Transverse colon (tissue), 4 donors: ENCODE measurements around the gene ZC3H8. TPM values are rescaled to one million over a fixed set of nuclear protein-coding genes. Genes with fewer than 3 reads are reported as not detected.

ENCODE experiments used
- DNase-seq: peaks from one replicate; pipeline ENCODE4 v3.0.0-alpha.2; 2019
- H3K27ac ChIP-seq, 4 donors: fragments of 200-600 bp; sonication (generic); 2 replicates each; pipeline ENCODE4 v1.5.1; 2016 to 2018; ENCODE audit warnings: inconsistent platforms in 4 of 4
- H3K27me3 ChIP-seq: fragments of 200-600 bp; sonication (generic); 2 replicates; pipeline ENCODE4 v1.5.1; 2017; ENCODE audit warnings: inconsistent platforms
- H3K36me3 ChIP-seq, 4 donors: fragments of 200-600 bp; sonication (generic); 2 replicates each; pipeline ENCODE4 v1.5.1; 2017 to 2019; ENCODE audit warnings: inconsistent platforms in 4 of 4
- H3K4me1 ChIP-seq, 4 donors: fragments of 200-600 bp; sonication (generic); 2 replicates each; pipeline ENCODE4 v1.5.1; 2017 to 2020; ENCODE audit warnings: inconsistent platforms in 4 of 4
- H3K4me3 ChIP-seq, 4 donors: fragments of 200-600 bp; sonication (generic); 1 replicate in 1 of 4; 2 replicates in 3 of 4; pipeline versions ENCODE4 v1.5.1 to v1.6.1; 2017 to 2019; ENCODE audit warnings: inconsistent platforms in 4 of 4
- H3K9me3 ChIP-seq, 2 donors: fragments of 200-600 bp; sonication (generic); 2 replicates each; pipeline ENCODE4 v1.5.1; 2017 to 2019; ENCODE audit warnings: inconsistent platforms in 2 of 2
- EP300 ChIP-seq: sonication (generic); formaldehyde crosslinking; IDR thresholded peaks from one replicate; pipeline ENCODE4 v1.6.1; 2017; ENCODE audit warnings: antibody characterized with exemption, low read depth
- POLR2A ChIP-seq: fragments of 450-650 bp; IDR thresholded peaks from one replicate; pipeline ENCODE4 v1.6.1; 2016; ENCODE audit warnings: antibody characterized with exemption, mild to moderate bottlenecking, moderate library complexity
- POLR2AphosphoS5 ChIP-seq, 3 donors: sonication (generic); formaldehyde crosslinking; IDR thresholded peaks; one replicate each; pipeline ENCODE4 v1.6.1; 2016; ENCODE audit warnings: antibody characterized with exemption in 3 of 3
- WGBS, 2 donors: methylation state at CpG; one replicate each; pipeline ENCODE4 v1.1.5; 2018; ENCODE audit warnings: low coverage in 1 of 2; 5-methylcytosine and 5-hydroxymethylcytosine counted together
- in situ Hi-C, 4 donors: fragments of 200-750 bp; cut with MboI; loops; one replicate each; pipeline versions ENCODE4 v1.15.0 to v1.15.1; 2017; ENCODE audit warnings: low sequenced_read_pairs in 3 of 4, low pct_ligation_motif_present in 1 of 4, low pct_unique_long_range_greater_than_20kb in 1 of 4
- intact Hi-C: fragments of 100-400 bp; cut with DNase I; formaldehyde crosslinking; loops from one replicate; pipeline ENCODE4 v1.15.1; 2023; ENCODE audit warnings: low total_unique reads
- total RNA-seq, 4 donors: library from RNA; depleted of rRNA; stranded (reverse); fragments of >200 nt; gene quantifications; one replicate each; pipeline ENCODE4 v1.1.0, GENCODE V29; 2016
- TF ChIP-seq, protein P1 (sequence below), 5 experiments: fragments of 200-600 bp in 3 of 5; fragments of 450-650 bp in 2 of 5; sonication (generic) in 3 of 5; IDR thresholded peaks; 1 replicate in 2 of 5; 2 replicates in 3 of 5; pipeline ENCODE4 v1.5.1; 2016 to 2017; ENCODE audit warnings: antibody characterized with exemption in 5 of 5, inconsistent platforms in 3 of 5, mild to moderate bottlenecking in 2 of 5, moderate library complexity in 1 of 5

ZC3H8 gene
- total RNA-seq, 4 donors from 2014 or later: 1.6 to 83.2 (median 12.1) TPM

DNA sequence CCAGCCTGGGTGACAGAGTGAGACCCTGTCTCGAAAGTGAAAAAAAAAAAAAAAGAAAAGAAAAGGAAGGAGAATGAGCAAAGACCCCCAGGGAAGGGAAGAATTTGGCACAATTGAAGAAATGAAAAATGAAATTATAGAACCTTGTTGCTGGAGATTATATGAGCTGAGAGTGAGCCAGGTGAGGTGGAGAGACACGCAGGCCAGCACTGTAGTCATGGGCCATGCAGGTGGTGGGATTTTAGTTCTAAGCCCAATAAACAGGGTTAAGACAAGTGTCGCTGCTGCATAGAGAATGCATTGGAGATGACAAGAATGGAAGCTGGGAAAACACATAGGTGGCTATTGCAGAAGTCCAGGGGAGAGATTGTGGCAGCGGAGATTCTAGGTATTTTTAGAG, 84.3 kb downstream of the ZC3H8 start:
- H3K27ac ChIP-seq: no peak overlapping the region
- no peak overlapping the region for H3K4me3 ChIP-seq
- WGBS, 2 donors: 88 to 100% methylated on average over 3 to 4 of the region's 4 CpGs
- H3K9me3 ChIP-seq: no peaks in the 10 kb centered on the region
- in situ Hi-C loops: no loop called here
- no peaks in the 10 kb centered on the region for H3K36me3 ChIP-seq
- no peaks in the 10 kb centered on the region for H3K4me1 ChIP-seq
- no peaks in the 10 kb centered on the region for H3K27me3 ChIP-seq
- intact Hi-C loops: no loop called here
- TF ChIP-seq, protein P1, sequence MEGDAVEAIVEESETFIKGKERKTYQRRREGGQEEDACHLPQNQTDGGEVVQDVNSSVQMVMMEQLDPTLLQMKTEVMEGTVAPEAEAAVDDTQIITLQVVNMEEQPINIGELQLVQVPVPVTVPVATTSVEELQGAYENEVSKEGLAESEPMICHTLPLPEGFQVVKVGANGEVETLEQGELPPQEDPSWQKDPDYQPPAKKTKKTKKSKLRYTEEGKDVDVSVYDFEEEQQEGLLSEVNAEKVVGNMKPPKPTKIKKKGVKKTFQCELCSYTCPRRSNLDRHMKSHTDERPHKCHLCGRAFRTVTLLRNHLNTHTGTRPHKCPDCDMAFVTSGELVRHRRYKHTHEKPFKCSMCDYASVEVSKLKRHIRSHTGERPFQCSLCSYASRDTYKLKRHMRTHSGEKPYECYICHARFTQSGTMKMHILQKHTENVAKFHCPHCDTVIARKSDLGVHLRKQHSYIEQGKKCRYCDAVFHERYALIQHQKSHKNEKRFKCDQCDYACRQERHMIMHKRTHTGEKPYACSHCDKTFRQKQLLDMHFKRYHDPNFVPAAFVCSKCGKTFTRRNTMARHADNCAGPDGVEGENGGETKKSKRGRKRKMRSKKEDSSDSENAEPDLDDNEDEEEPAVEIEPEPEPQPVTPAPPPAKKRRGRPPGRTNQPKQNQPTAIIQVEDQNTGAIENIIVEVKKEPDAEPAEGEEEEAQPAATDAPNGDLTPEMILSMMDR (IDR thresholded peaks at IDR 0.05): no peak
- no peak for DNase-seq

DNA sequence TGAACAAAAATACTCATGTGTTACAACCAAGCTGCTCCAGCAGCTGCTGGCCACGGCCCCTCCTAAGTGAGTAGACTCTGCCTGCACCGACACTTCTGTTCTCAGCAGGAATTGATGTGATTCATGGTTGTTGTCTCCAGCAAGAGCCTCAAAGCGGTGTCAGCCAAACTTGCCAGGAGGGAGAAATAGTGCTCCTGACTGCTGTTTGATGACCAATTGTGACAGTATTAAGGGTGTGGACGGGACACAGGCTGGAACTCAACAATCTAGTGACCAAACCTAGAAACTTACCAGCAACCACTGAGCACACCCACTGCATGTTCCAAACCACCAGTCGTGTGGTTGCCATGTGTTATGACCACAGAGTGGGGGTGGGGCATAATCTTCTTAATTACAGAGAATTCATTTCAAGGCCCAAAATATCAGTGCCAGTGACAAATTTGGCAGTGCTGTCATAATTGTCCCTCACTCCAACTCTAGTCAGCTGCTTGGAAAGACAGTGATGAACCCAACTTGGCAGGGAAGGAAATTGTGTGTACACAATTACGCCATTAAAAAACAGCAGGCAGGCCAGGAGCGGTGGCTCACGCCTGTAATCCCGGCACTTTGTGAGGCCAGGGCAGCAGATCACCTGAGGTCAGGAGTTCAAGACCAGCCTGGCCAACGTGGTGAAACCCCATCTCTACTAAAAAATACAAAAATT, 86.3 kb downstream of the ZC3H8 start:
- no peak overlapping the region for H3K4me3 ChIP-seq
- in situ Hi-C loops (no loop called here), intact Hi-C loops (no loop called here)
- H3K27me3 ChIP-seq: no peaks in the 10 kb centered on the region
- 79% methylated on average over 10 of the region's 10 CpGs; no CpG with 5 or more reads in 1 of the 2 donors for WGBS, 2 donors
- TF ChIP-seq, protein P1 (IDR thresholded peaks at IDR 0.05): no peak
- TF ChIP-seq POLR2A (no peak), EP300 (no peak), POLR2AphosphoS5 (IDR thresholded peaks at IDR 0.05) (no peak)
- H3K4me1 ChIP-seq: no peaks in the 10 kb centered on the region
- no peaks in the 10 kb centered on the region for H3K9me3 ChIP-seq
- H3K27ac ChIP-seq: no peak overlapping the region
- no peak for DNase-seq
- no peaks in the 10 kb centered on the region for H3K36me3 ChIP-seq

DNA sequence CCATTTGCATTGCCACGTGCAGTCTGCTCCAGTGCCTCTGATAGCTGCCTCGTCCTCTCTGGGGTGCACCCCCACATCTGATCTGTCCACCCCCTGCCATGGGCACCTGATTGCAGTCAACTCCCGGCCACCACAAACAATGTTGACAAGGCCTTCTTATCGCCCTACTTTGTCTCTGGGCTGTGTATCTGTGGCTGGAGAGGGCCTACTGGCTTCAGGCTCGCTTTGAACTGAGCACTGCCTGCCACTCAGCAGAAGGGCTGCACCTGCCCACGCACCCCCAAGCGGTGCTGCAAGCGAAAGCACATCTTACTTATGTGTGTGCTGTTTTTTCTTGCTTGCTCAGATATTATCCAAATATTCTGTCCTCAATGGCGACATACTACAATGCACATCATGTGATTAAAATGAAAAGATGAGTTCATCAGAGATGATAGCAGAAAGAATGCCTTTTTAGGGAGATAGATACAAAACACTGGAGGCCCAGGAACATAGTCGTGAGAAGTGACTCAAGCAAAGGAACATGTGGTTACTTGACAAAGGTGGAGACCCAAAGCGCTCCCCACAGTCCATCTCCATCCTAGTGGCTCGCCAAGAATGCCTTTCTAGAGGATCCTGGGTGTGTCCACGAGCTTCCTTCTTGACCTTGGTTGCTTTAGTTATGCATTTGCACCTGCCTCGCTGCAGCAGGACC, 87.9 kb downstream of the ZC3H8 start:
- Histone ChIP-seq H3K27me3 (no peaks in the 10 kb centered on the region), H3K36me3 (no peaks in the 10 kb centered on the region), H3K9me3 (no peaks in the 10 kb centered on the region), H3K4me3 (no peak overlapping the region), H3K4me1 (no peaks in the 10 kb centered on the region), H3K27ac (no peak overlapping the region)
- 82 to 86% methylated on average over 10 to 14 of the region's 14 CpGs for WGBS, 2 donors
- in situ Hi-C loops: no loop called here
- no peak for TF ChIP-seq POLR2A
- TF ChIP-seq EP300: no peak
- TF ChIP-seq, protein P1 (IDR thresholded peaks at IDR 0.05): no peak
- TF ChIP-seq POLR2AphosphoS5 (IDR thresholded peaks at IDR 0.05): no peak
- intact Hi-C loops: no loop called here
- DNase-seq: no peak

DNA sequence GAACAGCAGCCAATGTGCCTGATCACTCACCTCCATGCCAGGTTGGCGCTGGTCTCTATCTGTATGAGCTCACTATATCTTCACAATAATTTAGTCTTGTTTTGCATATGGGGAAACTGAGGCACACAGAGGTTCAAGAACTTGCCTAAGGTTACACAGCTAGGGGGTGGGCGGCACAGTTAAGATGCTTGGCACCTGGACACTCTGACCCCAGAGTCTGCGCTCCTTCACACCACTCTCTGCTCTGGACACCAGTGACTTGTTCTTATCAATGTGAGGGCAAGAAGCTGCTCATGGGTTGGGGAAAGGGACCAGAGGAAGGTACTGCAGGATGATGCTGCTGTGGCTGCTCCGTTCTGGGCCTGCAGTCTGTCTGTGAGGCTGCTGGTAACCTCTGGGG, 89.5 kb downstream of the ZC3H8 start:
- in situ Hi-C loops: no loop called here
- no peaks in the 10 kb centered on the region for H3K36me3 ChIP-seq
- H3K4me3 ChIP-seq: no peak overlapping the region
- H3K4me1 ChIP-seq: no peaks in the 10 kb centered on the region
- TF ChIP-seq POLR2A (no peak), EP300 (no peak), POLR2AphosphoS5 (IDR thresholded peaks at IDR 0.05) (no peak)
- TF ChIP-seq, protein P1 (IDR thresholded peaks at IDR 0.05): no peak
- H3K27me3 ChIP-seq: no peaks in the 10 kb centered on the region
- 96% methylated on average over 4 of the region's 4 CpGs; no CpG with 5 or more reads in 1 of the 2 donors for WGBS, 2 donors
- no peak overlapping the region for H3K27ac ChIP-seq
- DNase-seq: no peak
- intact Hi-C loops: no loop called here
- H3K9me3 ChIP-seq: no peaks in the 10 kb centered on the region
